HG02623 (cell line): ENCODE results near the gene EFCAB6.

ENCODE experiments used
- ATAC-seq: cut with Tn5 transposase; IDR thresholded peaks from one replicate; pipeline ENCODE4 v1.9.1; 2021; ENCODE audit warnings: moderate library complexity; ENCODE audit not compliant: unreplicated experiment

Gene EFCAB6

DNA sequence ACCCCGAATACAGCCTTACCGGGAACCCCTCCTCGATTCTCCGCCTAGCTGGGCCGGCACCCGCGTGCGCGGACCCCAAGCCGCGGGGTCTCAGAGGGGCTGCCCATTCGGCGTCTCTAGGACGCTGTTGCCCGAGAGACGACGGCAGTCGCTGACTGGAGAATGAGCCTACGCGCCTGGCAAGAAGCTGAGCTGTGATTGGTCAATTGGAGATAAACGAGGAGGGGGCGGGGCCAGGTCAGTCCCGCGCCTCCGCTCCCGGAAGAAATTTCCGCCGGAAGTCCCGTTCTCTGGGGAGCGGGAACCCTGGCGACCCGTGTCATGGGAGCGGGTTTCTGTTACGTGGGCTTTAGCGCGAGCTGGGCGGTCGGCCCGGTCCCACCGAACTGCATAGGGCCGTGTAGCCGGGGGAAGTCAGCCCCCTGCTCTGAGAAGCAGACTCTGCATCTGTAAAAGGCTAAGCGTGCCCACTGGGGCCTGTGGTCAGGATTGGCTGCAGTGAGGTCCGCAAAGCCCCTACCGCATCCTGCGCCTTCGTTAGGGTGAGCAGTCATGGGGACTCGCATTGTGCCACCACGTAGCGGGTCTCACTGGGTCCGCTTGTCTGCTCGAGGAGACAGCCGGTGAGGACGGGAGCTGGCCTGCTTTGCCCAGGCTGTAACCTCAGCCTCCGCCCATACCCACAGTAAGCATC lies at the start of gene EFCAB6:
Gene EFCAB6 (minus strand): TSS at position 157 of the 694 bp plus-strand sequence. CDS start 29,987 bp downstream, outside the sequence.
- ATAC-seq, result peak; percentile 86

DNA sequence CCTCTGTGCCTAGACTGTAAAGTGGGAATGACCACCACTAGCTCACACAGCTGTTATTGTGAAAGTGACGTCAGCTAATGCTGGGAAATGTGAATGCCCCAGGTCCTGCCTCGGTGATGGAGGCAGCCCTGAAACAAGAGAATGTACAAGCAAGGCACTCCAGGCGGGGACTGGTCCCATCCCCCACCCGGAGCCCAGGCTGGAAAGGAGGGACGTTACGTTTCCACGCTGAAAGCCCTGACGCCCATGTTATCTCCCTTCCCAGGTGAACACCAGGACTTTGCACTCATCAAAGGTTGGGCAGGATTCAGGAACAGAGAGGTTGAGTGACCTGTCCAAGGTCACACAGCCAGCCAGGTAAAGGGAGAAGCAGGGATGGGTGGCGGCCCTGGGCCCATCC lies 49.4 kb upstream of the EFCAB6 start:
- no peak for ATAC-seq

- no peak for ATAC-seq
Observed at GRCh38 chr22:43860831-43861230, 48.7 kb upstream of the EFCAB6 start.

DNA sequence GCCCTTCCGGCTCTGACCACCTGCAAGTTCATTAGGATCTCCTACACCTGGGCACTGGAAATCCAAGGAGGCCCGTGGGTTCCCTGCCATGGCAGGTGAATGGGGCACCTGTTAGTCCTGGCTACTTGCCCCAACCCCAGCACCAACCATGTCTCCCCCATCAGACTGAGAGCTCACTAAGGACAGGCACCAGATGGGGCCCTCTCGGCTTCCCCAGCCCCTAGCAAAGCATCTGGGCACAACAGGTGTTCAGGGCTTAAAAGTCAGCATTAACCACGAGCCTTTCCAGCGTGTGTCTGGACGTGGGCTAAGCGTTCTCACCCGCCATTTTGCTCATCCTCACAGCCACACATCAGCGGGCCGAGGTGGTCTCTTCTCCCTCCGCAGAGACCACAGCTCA lies 48.0 kb upstream of the EFCAB6 start:
- no peak for ATAC-seq

DNA sequence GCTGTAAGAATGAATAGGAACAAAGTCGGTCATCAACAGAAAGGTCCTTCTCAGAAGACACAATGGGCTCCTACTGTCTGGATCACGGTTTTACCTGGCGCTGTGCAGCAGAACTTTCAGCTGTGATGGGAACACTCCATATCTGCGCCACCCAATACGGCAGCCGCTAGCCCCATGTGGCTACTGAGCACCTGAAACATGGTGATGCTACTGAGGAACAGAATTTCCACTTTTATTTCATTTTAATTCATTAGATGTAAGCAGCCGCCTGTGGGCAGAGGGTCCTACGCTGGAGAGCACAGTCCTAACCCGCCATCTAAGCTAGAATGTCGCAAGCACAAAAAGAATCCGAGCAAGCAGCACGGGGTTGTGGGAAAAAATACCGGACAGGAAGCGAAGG lies 47.5 kb upstream of the EFCAB6 start:
- no peak for ATAC-seq

GRCh38 chr22:43859176-43859575 lies 47.1 kb upstream of the EFCAB6 start:
- ATAC-seq, result no peak

- no peak for ATAC-seq
Observed at GRCh38 chr22:43858156-43858895, 46.2 kb upstream of the EFCAB6 start.

GRCh38 chr22:43857367-43857766 lies 45.3 kb upstream of the EFCAB6 start:
- no peak for ATAC-seq

- ATAC-seq, result no peak
Observed at GRCh38 chr22:43855431-43855830, 43.3 kb upstream of the EFCAB6 start.

GRCh38 chr22:43854786-43855271 lies 42.7 kb upstream of the EFCAB6 start:
- ATAC-seq, result no peak

DNA sequence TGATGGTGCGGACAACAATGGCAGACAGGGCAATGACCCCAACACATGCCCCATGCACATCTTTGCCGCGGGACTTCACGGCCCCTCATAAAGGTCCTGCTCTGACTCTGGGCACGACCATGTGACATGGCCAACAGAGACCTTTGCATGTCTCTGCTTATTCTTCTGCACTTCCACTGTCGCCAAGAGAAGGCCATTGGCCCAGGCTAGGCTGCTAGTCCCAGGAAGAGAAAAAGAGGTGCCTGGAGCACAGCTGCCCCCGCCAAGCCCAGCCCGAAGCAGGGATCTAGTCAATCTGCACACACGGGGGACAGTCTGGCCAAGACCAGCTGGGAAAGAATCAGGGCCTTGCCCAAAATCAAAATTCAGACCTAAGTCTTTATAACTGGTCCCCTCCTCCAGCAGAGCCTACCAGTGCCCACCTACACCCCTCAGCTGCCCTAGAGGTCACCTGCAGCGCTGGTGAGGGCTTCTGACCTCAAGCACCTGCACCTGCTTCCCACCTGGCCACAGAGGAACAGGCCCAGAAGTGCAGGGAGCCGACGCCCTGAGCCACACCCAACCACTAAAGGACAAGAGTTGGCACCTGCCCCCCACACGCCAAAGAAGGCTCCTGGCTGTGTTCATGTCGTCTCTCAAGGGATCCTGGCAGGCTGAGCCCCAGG lies 42.1 kb upstream of the EFCAB6 start:
- ATAC-seq, result no peak

DNA sequence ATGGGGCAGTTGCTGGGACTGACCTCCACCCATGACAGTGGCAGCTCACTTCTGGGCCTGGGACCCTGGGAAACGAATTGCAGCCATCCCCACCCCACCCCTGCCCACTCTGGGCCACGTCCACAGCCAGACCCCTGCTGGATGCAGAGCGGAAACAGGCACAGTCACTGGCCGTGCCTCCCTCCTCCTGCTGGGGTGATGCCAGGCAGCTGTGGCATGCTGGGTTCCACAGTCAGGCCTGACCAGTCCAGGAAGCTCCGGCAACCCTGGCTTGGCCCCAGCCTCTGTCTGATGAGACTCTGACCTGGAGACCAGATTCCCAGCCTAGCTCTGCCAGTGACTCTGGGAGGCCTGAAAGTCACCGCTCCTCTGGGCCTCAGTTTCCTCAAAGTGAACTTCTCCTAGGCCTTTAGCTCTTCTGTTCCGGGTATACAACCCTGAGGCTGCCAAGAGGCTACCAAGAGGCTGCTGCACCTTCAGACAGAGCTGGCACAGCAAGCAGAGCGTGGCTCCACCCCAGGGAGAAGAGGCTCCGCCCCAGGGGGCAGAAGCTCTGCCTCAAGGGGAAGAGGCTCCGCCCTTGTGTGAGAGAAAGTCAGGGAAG lies 41.3 kb upstream of the EFCAB6 start:
- no peak for ATAC-seq

DNA sequence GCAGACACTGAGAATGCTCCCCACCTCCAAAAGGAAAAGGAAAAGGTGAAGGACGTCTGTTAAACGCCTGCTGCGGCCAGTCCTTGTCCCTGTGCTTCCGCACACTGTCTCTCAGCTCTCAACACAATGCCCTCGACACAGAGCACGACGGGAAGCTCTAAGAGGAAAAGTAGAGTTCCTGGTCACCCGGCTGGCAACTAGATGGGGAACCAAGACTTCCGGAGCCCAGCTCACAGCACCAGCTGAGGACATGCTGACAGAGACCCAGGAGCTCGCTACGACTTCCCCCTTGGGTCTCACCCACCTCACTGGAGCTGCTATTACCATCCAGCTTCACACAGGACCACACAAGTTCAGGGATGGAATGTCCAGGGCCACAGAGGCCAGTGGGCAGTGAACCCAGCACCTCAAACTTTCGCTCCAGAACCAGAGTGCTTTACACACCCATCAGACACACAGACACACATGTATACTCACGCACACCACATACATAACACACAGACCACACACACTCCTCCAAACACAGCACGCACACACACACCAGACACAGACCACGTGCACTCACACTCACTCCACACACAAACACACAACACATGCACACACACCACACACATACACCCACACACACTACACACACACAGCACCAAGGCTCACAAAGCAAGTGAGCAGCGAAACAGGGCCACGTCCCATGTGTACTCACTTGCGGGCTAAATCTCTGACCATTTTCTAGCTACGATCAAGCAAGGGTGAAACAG lies 40.6 kb upstream of the EFCAB6 start:
- ATAC-seq, result no peak

DNA sequence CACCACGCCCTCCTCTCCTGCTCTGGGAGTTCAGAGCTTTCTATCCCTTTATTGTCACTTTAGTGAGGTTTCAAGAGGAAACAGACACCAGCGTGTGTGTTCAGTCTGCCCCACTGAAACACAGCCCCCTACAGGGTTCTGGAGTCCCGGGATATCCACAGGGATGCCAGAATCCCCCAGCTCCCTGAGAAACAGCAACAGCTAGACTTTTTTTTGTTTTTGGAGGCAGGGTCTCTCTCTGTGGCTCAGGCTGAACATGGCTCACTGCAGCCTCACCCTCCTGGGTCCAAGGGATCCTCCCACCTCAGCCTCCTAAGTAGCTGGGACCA lies 39.8 kb upstream of the EFCAB6 start:
- no peak for ATAC-seq

- ATAC-seq, result no peak
Observed at GRCh38 chr22:43851058-43851978, 39.2 kb upstream of the EFCAB6 start.

GRCh38 chr22:43850529-43850928 lies 38.4 kb upstream of the EFCAB6 start:
- ATAC-seq, result no peak

GRCh38 chr22:43849731-43850130 lies 37.6 kb upstream of the EFCAB6 start:
- ATAC-seq, result no peak

- no peak for ATAC-seq
Observed at GRCh38 chr22:43848366-43849171, 36.5 kb upstream of the EFCAB6 start.
